ENCODE results near the gene C1QBP. TPM values are rescaled to one million over a fixed set of nuclear protein-coding genes. Genes with fewer than 3 reads are reported as not detected.

The C1QBP gene, protein sequence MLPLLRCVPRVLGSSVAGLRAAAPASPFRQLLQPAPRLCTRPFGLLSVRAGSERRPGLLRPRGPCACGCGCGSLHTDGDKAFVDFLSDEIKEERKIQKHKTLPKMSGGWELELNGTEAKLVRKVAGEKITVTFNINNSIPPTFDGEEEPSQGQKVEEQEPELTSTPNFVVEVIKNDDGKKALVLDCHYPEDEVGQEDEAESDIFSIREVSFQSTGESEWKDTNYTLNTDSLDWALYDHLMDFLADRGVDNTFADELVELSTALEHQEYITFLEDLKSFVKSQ
- total RNA-seq = 100 to 1,000 TPM; 140 to 146 TPM

DNA sequence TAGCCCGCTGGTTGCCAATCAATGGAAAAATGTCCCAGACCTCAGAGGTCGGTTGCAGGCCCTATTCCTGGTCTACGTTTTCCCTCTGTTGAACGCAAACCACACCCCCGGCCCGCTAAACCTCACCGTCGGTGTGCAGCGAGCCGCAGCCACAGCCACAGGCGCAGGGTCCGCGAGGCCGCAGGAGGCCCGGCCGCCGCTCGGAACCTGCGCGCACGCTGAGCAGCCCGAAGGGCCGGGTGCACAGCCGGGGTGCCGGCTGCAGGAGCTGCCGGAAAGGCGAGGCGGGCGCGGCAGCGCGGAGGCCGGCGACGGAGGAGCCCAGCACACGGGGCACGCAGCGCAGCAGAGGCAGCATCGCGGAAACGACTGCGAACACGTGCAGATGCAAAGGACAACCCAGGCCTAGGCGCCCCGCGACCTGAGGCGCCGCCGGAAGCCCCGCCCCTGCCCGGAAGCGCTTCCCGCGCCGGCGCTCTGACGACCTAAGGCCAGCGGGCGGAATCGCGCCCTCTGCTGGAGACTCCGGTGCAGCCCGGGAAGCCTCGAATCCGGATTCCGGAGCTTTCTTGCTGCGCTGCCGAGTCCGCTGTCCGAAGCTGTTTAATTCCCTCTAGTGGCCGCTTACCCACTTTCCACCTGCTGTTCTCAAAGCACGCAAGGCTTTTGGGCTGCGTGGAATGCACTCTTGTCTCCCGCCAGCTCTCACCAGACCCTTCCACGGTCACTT lies at the start of gene C1QBP:
Gene C1QBP, minus strand, starts transcription at position 440 of the 730 bp plus-strand sequence. Its CDS starts 82 bp downstream, at position 358.
- no peak for TF ChIP-seq POLR2A (IDR thresholded peaks at IDR 0.05)
- TF ChIP-seq, protein P1, sequence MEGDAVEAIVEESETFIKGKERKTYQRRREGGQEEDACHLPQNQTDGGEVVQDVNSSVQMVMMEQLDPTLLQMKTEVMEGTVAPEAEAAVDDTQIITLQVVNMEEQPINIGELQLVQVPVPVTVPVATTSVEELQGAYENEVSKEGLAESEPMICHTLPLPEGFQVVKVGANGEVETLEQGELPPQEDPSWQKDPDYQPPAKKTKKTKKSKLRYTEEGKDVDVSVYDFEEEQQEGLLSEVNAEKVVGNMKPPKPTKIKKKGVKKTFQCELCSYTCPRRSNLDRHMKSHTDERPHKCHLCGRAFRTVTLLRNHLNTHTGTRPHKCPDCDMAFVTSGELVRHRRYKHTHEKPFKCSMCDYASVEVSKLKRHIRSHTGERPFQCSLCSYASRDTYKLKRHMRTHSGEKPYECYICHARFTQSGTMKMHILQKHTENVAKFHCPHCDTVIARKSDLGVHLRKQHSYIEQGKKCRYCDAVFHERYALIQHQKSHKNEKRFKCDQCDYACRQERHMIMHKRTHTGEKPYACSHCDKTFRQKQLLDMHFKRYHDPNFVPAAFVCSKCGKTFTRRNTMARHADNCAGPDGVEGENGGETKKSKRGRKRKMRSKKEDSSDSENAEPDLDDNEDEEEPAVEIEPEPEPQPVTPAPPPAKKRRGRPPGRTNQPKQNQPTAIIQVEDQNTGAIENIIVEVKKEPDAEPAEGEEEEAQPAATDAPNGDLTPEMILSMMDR (IDR thresholded peaks at IDR 0.05) = peak; percentile 91 to 100 (median 99)
- TF ChIP-seq POLR2AphosphoS5 (IDR thresholded peaks at IDR 0.05) = peak; percentile 92
- DNase-seq (ENCODE audit: low spot score) = peak; percentile 87
- H3K9me3 ChIP-seq = no peaks in the 10 kb centered on the region
- under 1% methylated on average over 75 of the region's 75 CpGs for WGBS
- H3K27ac ChIP-seq = peak within 1 kb of the TSS; percentile 60 to 71
- no peaks in the 10 kb centered on the region for H3K27me3 ChIP-seq (replicated peaks; ENCODE audit: insufficient read depth)
- H3K4me3 ChIP-seq = peak within 1 kb of the TSS; percentile 80 to 92
- intact Hi-C loops (cut with DNase I) = loop anchor here (5.0 kb wide), 1 partner anchor 192 kb away; no protein-coding TSS in a partner anchor
- H3K36me3 ChIP-seq = no peaks in the 10 kb centered on the region
- peaks cover 9% of the 10 kb centered on the region for H3K4me1 ChIP-seq (replicated peaks)

DNA sequence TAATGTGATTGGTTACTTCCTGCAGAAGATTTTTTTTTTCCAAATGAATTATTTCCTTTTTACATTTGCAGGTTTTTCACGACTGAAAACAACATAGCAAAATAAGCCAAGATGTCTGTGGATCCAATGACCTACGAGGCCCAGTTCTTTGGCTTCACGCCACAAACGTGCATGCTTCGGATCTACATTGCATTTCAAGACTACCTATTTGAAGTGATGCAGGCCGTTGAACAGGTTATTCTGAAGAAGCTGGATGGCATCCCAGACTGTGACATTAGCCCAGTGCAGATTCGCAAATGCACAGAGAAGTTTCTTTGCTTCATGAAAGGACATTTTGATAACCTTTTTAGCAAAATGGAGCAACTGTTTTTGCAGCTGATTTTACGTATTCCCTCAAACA lies 49.8 kb upstream of the C1QBP start:
- DNase-seq (ENCODE audit: low spot score) = peak; percentile 46
- Histone ChIP-seq H3K9me3 (no peaks in the 10 kb centered on the region), H3K27me3 (replicated peaks; ENCODE audit: insufficient read depth) (no peaks in the 10 kb centered on the region), H3K27ac (no peak overlapping the region), H3K4me1 (replicated peaks) (no peaks in the 10 kb centered on the region), H3K4me3 (no peak overlapping the region), H3K36me3 (no peaks in the 10 kb centered on the region)
- WGBS = 60% methylated on average over 8 of the region's 8 CpGs
- TF ChIP-seq POLR2AphosphoS5 (IDR thresholded peaks at IDR 0.05) (peak; percentile 45), POLR2A (IDR thresholded peaks at IDR 0.05) (no peak)
- TF ChIP-seq, protein P1 (IDR thresholded peaks at IDR 0.05) = no peak
- intact Hi-C loops (cut with DNase I) = no loop called here

DNA sequence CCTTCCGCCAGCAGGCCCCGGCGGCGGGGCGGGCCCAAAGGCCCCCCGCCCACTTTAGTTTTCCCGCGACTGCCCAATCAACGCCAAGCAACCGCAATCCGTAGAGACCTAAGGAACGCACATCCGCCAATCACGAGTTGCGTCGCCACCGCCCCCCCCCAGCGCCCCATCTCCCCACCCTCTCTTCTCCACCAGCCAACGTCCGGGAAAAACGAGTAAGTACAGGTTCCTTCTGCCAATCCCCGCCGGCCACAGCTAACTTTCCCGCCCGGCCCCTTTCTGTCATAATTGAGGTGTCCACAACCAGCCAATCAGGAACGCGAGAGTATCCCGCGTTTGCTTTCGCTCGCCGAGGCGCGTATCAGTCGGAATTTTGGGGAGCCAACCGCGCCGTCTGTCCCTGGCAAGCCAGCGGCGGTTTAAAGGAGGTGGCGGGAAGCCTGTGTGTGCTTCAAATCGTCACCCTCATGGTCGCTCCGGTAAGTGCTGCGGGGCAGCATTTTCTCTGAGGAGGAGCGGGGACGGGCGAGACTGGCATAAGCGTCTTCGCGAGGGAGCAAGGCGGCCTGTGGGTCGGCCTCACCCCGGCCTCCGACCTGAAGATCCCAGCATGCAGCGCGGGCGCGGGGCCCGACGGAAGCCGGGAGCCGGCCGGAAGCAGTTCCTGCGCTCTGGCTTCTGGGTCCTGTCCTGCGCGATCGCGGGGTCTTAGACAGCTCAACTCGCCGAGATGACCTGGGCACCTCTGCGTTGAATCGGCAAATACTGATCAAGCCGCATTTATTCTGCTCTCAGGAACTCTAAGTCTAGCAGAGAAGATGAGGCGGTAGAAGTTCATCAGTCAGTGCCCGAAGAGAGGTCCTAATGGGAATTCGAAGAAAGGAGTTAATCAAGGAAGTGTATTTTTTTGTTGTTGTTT lies 47.5 kb upstream of the C1QBP start, which contains the start of gene MIS12:
Gene MIS12, plus strand, starts transcription at position 361 of the 919 bp plus-strand sequence. CDS start 2,297 bp downstream, outside the sequence.
- under 1% methylated on average over 77 of the region's 77 CpGs for WGBS
- peak; percentile 100 for DNase-seq (ENCODE audit: low spot score)
- no peaks in the 10 kb centered on the region for H3K4me1 ChIP-seq (replicated peaks)
- H3K4me3 ChIP-seq = peak within 1 kb of the TSS; percentile 67 to 68
- intact Hi-C loops (cut with DNase I) = no loop called here
- TF ChIP-seq POLR2A (IDR thresholded peaks at IDR 0.05) = peak; percentile 76
- TF ChIP-seq, protein P1 (IDR thresholded peaks at IDR 0.05) = no peak
- peak; percentile 87 for TF ChIP-seq POLR2AphosphoS5 (IDR thresholded peaks at IDR 0.05)
- no peaks in the 10 kb centered on the region for H3K9me3 ChIP-seq
- H3K27me3 ChIP-seq (replicated peaks; ENCODE audit: insufficient read depth) = no peaks in the 10 kb centered on the region
- no peaks in the 10 kb centered on the region for H3K36me3 ChIP-seq
- H3K27ac ChIP-seq = peak within 1 kb of the TSS; percentile 99 to 100

DNA sequence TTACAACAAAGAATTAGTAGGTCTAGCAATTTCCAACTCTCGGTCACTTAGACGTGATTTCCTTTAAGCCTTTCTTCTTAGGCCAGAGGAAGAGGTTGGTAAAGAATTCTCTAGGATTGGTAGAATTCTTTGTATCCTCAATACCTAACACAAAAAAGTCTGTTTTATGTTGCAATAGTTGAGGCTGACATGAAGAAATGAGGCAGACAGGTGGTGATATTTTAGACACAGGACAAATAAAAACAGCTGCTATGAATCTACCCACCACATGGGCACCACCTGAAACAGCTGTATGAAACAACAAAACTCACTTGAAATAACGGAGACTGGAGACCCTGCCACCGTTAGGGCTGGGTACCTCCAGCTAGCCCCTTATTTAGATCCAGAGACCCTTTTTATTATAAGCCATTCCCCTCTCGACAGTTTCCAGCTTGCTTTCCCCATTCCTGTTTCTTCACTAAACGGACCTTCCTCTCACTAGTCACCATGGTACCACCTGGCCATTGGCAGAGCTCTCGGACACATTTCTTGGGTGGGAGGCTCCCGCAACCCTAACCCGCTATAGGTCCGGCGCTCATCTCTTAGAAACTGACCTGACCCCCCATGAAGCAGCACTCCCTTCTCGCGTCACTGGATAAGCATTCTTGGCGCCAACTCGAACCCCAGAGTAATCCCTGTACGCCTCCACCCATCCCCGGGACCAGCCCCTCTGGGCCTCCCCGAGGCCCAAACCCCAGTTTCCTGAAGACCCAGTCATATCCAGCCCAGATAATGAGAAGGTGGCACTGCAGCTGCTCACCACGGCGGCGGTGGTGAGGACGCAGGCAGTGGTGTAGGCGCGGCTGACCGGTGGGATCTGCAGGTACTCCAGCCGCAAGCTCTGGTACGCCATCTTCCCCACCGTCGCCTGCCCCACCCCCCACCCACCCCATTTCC lies 46.6 kb upstream of the C1QBP start, which contains the start of gene DERL2:
Gene DERL2, minus strand, starts transcription at position 909 of the 936 bp plus-strand sequence. Its CDS starts 17 bp downstream, at position 892.
- no peaks in the 10 kb centered on the region for H3K36me3 ChIP-seq

More for the DNA sequence above, 46.6 kb upstream of the C1QBP start, which contains the start of gene DERL2:
- no peaks in the 10 kb centered on the region for H3K4me1 ChIP-seq (replicated peaks)
- TF ChIP-seq POLR2A (IDR thresholded peaks at IDR 0.05) (no peak), POLR2AphosphoS5 (IDR thresholded peaks at IDR 0.05) (no peak)
- TF ChIP-seq, protein P1 (IDR thresholded peaks at IDR 0.05) = no peak
- no peaks in the 10 kb centered on the region for H3K9me3 ChIP-seq
- peak; percentile 7 for DNase-seq (ENCODE audit: low spot score)
- no peaks in the 10 kb centered on the region for H3K27me3 ChIP-seq (replicated peaks; ENCODE audit: insufficient read depth)
- intact Hi-C loops (cut with DNase I) = no loop called here
- peak within 1 kb of the TSS; percentile 99 to 100 for H3K27ac ChIP-seq
- WGBS = 5% methylated on average over 26 of the region's 29 CpGs
- peak within 1 kb of the TSS; percentile 67 to 68 for H3K4me3 ChIP-seq
